ENCODE data around the gene TRIO. TPM values are rescaled to one million over a fixed set of nuclear protein-coding genes. Genes with fewer than 3 reads are reported as not detected.

TRIO gene
- polyA plus RNA-seq, 1 donor (not counting 4 experiments of a cell fraction or from before 2014, with no cell fraction given) = 57.2 TPM

- H3K4me2 ChIP-seq (ENCODE audit: control insufficient read depth, extremely low read depth, insufficient read depth, low read depth, low read length) = peak overlapping the region; percentile 11
- H4K20me1 ChIP-seq (ENCODE audit: control insufficient read depth, extremely low read depth, insufficient read depth, low read length) = no peaks in the 10 kb centered on the region
- H3K9me1 ChIP-seq (ENCODE audit: control insufficient read depth, extremely low read depth, insufficient read depth, low read length) = no peaks in the 10 kb centered on the region
- FAIRE-seq = no peak
- peak; percentile 54 to 77 (median 62) for TF ChIP-seq CTCF (optimal IDR thresholded peaks at IDR 0.05 in 1 of 3, IDR thresholded peaks at IDR 0.05 in 1 of 3, conservative IDR thresholded peaks at IDR 0.05 in 1 of 3; ENCODE audit: extremely low read depth in 1 of 3, insufficient read depth in 2 of 3, low read length in 3 of 3)
- no peak for TF ChIP-seq EZH2 (IDR thresholded peaks at IDR 0.05; ENCODE audit: low read length)
- peaks cover 2% of the 10 kb centered on the region for H3K9me3 ChIP-seq (ENCODE audit: control insufficient read depth, low read depth, low read length)
- peak overlapping the region; percentile 66 for H3K27ac ChIP-seq (ENCODE audit: control insufficient read depth, insufficient read depth, low read length)
- peak; percentile 59 for DNase-seq (ENCODE audit: low read depth, low spot score)
- no peaks in the 10 kb centered on the region for H3K27me3 ChIP-seq (ENCODE audit: control insufficient read depth, extremely low read depth, insufficient read depth, low read length)
- H2AFZ ChIP-seq (ENCODE audit: control insufficient read depth, low read length) = no peak overlapping the region
- dilution Hi-C loops (cut with MboI; ENCODE audit: extremely low pct_ligation_motif_present, low sequenced_read_pairs) = no loop called here
- no peak overlapping the region for H3K4me3 ChIP-seq (ENCODE audit: control insufficient read depth in 2 of 3, extremely low read depth in 1 of 3, insufficient read depth in 2 of 3, low read depth in 1 of 3, low read length in 3 of 3)
- no peaks in the 10 kb centered on the region for H3K79me2 ChIP-seq (ENCODE audit: control insufficient read depth, insufficient read depth, low read length)
- H3K36me3 ChIP-seq (ENCODE audit: control insufficient read depth in 2 of 2, extremely low read depth in 1 of 2, insufficient read depth in 2 of 2, low read length in 2 of 2) = no peaks in the 10 kb centered on the region
- H3K4me1 ChIP-seq (ENCODE audit: control insufficient read depth, extremely low read depth, insufficient read depth, low read length) = peaks cover 31% of the 10 kb centered on the region
- peak overlapping the region; percentile 28 for H3K9ac ChIP-seq (ENCODE audit: control insufficient read depth, extremely low read depth, insufficient read depth, low read length)
These were observed 34.8 kb upstream of the TRIO start for GRCh38 chr5:14108170-14108996.

- DNase-seq (ENCODE audit: low read depth, low spot score) (peak; percentile 58), FAIRE-seq (peak; percentile 81)
- H3K27me3 ChIP-seq (ENCODE audit: control insufficient read depth, extremely low read depth, insufficient read depth, low read length) = no peaks in the 10 kb centered on the region
- H3K79me2 ChIP-seq (ENCODE audit: control insufficient read depth, insufficient read depth, low read length) = no peaks in the 10 kb centered on the region
- peaks cover 32% of the 10 kb centered on the region for H3K4me1 ChIP-seq (ENCODE audit: control insufficient read depth, extremely low read depth, insufficient read depth, low read length)
- no peaks in the 10 kb centered on the region for H3K36me3 ChIP-seq (ENCODE audit: control insufficient read depth in 2 of 2, extremely low read depth in 1 of 2, insufficient read depth in 2 of 2, low read length in 2 of 2)
- H3K9me1 ChIP-seq (ENCODE audit: control insufficient read depth, extremely low read depth, insufficient read depth, low read length) = no peaks in the 10 kb centered on the region
- TF ChIP-seq CTCF (optimal IDR thresholded peaks at IDR 0.05 in 1 of 3, IDR thresholded peaks at IDR 0.05 in 1 of 3, conservative IDR thresholded peaks at IDR 0.05 in 1 of 3; ENCODE audit: extremely low read depth in 1 of 3, insufficient read depth in 2 of 3, low read length in 3 of 3) (no peak), EZH2 (IDR thresholded peaks at IDR 0.05; ENCODE audit: low read length) (no peak)
- H3K4me2 ChIP-seq (ENCODE audit: control insufficient read depth, extremely low read depth, insufficient read depth, low read depth, low read length) = peak overlapping the region; percentile 11
- no peak overlapping the region for H3K4me3 ChIP-seq (ENCODE audit: control insufficient read depth in 2 of 3, extremely low read depth in 1 of 3, insufficient read depth in 2 of 3, low read depth in 1 of 3, low read length in 3 of 3)
- H4K20me1 ChIP-seq (ENCODE audit: control insufficient read depth, extremely low read depth, insufficient read depth, low read length) = no peaks in the 10 kb centered on the region
- H3K9ac ChIP-seq (ENCODE audit: control insufficient read depth, extremely low read depth, insufficient read depth, low read length) = peak overlapping the region; percentile 28
- peaks cover 2% of the 10 kb centered on the region for H3K9me3 ChIP-seq (ENCODE audit: control insufficient read depth, low read depth, low read length)
- peak overlapping the region; percentile 66 for H3K27ac ChIP-seq (ENCODE audit: control insufficient read depth, insufficient read depth, low read length)
- peak overlapping the region; percentile 69 for H2AFZ ChIP-seq (ENCODE audit: control insufficient read depth, low read length)
- dilution Hi-C loops (cut with MboI; ENCODE audit: extremely low pct_ligation_motif_present, low sequenced_read_pairs) = no loop called here
These were observed 33.9 kb upstream of the TRIO start for GRCh38 chr5:14109041-14109747.

Measured in keratinocyte (primary cell).